Measurements from ENCODE around the gene USP10.

- TF ChIP-seq CTCF (IDR thresholded peaks at IDR 0.05) (no peak), POLR2A (IDR thresholded peaks at IDR 0.05) (no peak)
Observed at GRCh38 chr16:84665843-84666242, 34.0 kb upstream of the USP10 start.
